ENCODE data around the gene ST6GALNAC5. TPM values are rescaled to one million over a fixed set of nuclear protein-coding genes. Genes with fewer than 3 reads are reported as not detected.

The ST6GALNAC5 gene
- total and polyA plus RNA-seq, 2 of the 13 experiments (the other 11 are each of a cell fraction or from before 2014, with no cell fraction given): not detected

DNA sequence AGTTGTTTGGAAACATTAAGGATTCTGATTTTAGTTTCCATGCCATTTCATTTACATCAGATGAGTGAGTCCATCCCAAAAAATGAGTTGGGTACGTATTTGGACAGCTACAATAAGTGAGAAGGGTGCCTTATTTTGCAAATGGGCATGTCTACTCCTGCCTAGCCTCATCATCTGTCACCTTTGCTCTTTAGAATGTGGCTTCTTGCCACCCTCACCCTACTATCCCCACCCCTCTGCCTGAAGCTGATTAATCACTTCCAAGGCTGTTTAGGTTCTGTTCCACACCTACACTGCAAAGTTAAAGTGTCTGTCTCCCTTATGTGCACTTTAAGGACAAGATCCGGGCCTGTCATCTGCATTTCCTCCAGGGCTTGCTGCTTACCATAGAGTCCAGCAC lies 61.2 kb downstream of the ST6GALNAC5 start:
- intact Hi-C loops (cut with micrococcal nuclease; ENCODE audit: unreplicated experiment): no loop called here

More for the DNA sequence above, 61.2 kb downstream of the ST6GALNAC5 start:
- Histone ChIP-seq H3K27me3 (ENCODE audit: control insufficient read depth in 1 of 2, insufficient read depth in 2 of 2, low read length in 2 of 2) (no peaks in the 10 kb centered on the region), H3K27ac (ENCODE audit: extremely low read length, insufficient read depth, low read length) (no peak overlapping the region), H3K36me3 (replicated peaks in 1 of 2; ENCODE audit: control insufficient read depth in 1 of 2, insufficient read depth in 2 of 2, low read length in 2 of 2) (no peaks in the 10 kb centered on the region), H3K4me2 (ENCODE audit: low read depth, low read length) (no peak overlapping the region), H4K20me1 (ENCODE audit: insufficient read depth, low read length) (no peaks in the 10 kb centered on the region; the same call in 1 of the 2 replicates), H3K4me1 (ENCODE audit: insufficient read depth, low read length) (no peaks in the 10 kb centered on the region), H3K4me3 (replicated peaks in 1 of 3; ENCODE audit: insufficient read depth in 1 of 3, low read depth in 2 of 3, low read length in 3 of 3) (no peak overlapping the region), H3K9ac (ENCODE audit: insufficient read depth, low read depth, low read length) (no peak overlapping the region), H3K79me2 (ENCODE audit: insufficient read depth, low read length) (no peaks in the 10 kb centered on the region), H2AFZ (ENCODE audit: low read length) (no peak overlapping the region), H3K9me3 (ENCODE audit: low read length) (no peaks in the 10 kb centered on the region)
- POLR2A ChIA-PET: no interaction called here
- 0% methylated on average over 2 of the region's 2 CpGs for WGBS (ENCODE audit: low lambda C conversion rate)
- no peak for DNase-seq (ENCODE audit: low spot score)
- no TSS peak for BruUV-seq (replicated peaks)
- CTCF ChIA-PET (ENCODE audit: low intra/inter-chr PET ratio, low total read pairs): no interaction called here
- ATAC-seq: no peak
- TF ChIP-seq SIX4 (CRISPR knock-in tag; IDR thresholded peaks at IDR 0.05) (no peak), MTF1 (CRISPR knock-in tag; IDR thresholded peaks at IDR 0.05) (no peak), AGO2 (optimal IDR thresholded peaks at IDR 0.05; ENCODE audit: low read depth, low read length) (no peak), PHB2 (IDR thresholded peaks at IDR 0.05; ENCODE audit: partially characterized antibody) (no peak), NRL (CRISPR knock-in tag; IDR thresholded peaks at IDR 0.05; ENCODE audit: borderline replicate concordance) (no peak), KMT2A (CRISPR knock-in tag; IDR thresholded peaks at IDR 0.05) (no peak), TBX2 (CRISPR knock-in tag; IDR thresholded peaks at IDR 0.05; ENCODE audit: borderline replicate concordance) (no peak)
- TF ChIP-seq, protein P1, sequence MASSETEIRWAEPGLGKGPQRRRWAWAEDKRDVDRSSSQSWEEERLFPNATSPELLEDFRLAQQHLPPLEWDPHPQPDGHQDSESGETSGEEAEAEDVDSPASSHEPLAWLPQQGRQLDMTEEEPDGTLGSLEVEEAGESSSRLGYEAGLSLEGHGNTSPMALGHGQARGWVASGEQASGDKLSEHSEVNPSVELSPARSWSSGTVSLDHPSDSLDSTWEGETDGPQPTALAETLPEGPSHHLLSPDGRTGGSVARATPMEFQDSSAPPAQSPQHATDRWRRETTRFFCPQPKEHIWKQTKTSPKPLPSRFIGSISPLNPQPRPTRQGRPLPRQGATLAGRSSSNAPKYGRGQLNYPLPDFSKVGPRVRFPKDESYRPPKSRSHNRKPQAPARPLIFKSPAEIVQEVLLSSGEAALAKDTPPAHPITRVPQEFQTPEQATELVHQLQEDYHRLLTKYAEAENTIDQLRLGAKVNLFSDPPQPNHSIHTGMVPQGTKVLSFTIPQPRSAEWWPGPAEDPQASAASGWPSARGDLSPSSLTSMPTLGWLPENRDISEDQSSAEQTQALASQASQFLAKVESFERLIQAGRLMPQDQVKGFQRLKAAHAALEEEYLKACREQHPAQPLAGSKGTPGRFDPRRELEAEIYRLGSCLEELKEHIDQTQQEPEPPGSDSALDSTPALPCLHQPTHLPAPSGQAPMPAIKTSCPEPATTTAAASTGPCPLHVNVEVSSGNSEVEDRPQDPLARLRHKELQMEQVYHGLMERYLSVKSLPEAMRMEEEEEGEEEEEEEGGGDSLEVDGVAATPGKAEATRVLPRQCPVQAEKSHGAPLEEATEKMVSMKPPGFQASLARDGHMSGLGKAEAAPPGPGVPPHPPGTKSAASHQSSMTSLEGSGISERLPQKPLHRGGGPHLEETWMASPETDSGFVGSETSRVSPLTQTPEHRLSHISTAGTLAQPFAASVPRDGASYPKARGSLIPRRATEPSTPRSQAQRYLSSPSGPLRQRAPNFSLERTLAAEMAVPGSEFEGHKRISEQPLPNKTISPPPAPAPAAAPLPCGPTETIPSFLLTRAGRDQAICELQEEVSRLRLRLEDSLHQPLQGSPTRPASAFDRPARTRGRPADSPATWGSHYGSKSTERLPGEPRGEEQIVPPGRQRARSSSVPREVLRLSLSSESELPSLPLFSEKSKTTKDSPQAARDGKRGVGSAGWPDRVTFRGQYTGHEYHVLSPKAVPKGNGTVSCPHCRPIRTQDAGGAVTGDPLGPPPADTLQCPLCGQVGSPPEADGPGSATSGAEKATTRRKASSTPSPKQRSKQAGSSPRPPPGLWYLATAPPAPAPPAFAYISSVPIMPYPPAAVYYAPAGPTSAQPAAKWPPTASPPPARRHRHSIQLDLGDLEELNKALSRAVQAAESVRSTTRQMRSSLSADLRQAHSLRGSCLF (CRISPR knock-in tag; IDR thresholded peaks at IDR 0.05; ENCODE audit: borderline replicate concordance): no peak
- no peak for FAIRE-seq
- in situ Hi-C loops (cut with HindIII; ENCODE audit: extremely low pct_ligation_motif_present, low pct_unique_long_range_greater_than_20kb): no loop called here

All from HepG2 (cell line).